ENCODE results near the gene TRAPPC13.

- TF ChIP-seq CTCF (IDR thresholded peaks at IDR 0.05 in 8 of 11, conservative IDR thresholded peaks at IDR 0.05 in 3 of 11) (peak in 1 of 11 experiments; percentile 27), POLR2A (IDR thresholded peaks at IDR 0.05) (no peak)
Observed at GRCh38 chr5:65663804-65664521, 39.1 kb downstream of the TRAPPC13 start.

Measured in spleen (tissue), 7 donors.